ENCODE data around the gene AGAP3.
A peak's percentile ranks its signal among the peaks of the same experiment; 100 is the strongest.

The AGAP3 gene

DNA sequence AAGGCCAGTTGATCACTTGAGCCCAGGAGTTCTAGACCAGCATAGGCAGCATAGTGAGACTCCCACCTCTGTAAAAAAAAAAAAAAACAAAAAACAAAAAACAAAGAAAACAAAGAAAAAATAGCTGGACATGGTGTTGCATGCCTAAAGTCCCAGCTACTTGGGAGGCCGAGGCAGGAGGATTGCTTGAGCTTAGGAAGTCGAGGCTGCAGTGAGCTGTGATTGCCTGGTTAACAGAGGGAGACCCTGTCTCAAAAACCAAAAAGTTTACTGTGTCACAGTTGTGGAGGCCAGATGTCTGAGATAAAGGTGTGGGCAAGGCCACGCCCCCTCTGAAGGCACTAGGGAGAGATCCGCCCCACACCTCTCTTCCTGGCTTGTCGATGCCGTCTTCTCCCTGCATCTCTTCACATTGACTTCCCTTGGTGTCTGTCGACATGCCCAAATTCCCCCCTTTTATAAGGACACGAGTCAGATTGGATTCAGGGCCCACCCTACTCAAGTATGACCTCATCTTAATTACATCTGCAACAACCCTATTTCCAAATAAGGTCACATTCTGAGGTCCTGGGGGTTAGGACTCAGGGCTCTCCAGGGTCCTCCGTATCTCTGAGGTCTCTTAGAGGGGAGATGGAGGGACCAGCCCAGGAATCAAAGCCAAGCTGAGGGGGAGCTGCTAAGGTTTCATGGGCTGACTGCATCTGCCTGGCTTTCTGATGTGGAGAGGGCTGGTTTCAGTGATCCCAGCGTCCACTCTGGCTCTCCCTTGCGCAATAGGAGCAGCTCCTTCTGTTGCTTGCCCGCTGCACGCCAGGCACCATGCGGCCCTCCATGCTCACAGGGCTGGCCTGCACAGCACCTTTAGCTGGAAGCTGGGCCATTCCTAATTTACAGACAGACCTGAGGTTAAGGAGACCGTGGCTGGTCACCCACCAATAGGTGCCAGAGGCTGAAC lies 23.1 kb downstream of the AGAP3 start:
- no peak for DNase-seq (ENCODE audit: low read depth, low spot score)

DNA sequence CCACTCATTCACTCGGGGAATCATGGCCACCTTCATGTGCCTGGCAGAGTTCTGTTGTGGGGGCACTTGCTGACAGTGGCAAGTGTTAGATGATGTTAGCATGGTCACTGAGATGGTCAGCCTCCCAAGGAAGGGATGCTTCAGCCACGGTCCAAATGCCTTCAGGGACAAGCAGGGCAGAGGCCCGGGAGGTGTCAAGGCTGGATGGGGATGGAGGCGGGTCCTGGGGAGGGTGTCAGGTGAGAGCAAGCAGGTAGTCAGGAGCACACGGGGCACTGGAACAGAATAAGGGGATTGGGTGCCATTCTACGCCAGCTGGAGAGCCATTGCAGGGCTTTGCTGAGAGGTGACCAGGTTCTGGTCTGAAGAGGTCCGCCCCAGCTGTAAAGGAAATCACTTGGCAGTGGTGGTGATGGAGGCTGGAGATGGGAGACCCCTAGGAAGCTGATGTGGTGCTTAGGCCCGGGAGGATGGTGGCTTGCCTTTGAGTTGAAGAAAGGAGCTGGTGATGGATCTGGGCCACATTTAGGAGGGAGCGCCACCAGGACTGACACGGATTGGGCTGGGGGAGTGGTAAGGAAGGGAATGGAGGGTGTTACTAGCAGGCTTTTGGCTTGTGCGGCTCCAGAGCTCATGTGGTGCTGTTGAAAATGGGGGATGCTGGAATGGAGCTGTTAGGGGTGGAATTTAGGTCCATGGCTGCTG lies 24.1 kb downstream of the AGAP3 start:
- DNase-seq (ENCODE audit: low read depth, low spot score): no peak

DNA sequence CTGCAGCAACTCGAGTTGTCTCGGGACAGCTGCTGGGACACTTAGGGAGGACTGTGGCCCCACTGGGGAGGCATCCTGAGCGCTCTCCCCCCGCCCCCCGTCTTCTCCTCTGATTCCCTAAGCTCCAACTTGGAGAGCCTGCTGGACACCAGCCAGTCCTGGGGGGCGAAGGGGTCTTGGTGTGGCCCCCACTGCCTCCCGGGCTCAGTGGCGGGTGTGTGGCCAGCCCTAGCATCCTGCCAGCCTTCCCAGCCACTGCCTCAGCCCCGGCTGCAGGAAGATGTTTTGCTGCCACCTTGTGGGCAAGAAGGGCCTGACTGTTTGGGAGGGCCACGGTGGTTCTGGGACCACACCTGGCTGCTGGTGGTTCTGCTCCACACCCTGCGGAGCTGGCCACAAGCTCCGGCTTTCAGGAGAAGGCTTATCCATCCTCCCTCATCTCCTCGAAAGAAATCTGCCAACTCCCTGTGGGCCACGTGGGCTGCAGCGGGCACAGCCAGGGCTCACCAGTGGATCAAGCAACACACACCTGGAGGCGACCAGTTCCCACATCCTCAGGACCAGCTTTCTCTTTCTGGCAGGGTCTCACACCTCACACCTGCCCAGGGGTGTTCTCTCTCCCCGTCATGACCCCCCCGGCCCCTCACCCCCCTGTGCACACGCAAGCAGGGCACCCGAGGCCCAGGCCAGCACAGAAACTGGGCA lies 24.8 kb downstream of the AGAP3 start:
- peak; percentile 90 for DNase-seq (ENCODE audit: low read depth, low spot score)

DNA sequence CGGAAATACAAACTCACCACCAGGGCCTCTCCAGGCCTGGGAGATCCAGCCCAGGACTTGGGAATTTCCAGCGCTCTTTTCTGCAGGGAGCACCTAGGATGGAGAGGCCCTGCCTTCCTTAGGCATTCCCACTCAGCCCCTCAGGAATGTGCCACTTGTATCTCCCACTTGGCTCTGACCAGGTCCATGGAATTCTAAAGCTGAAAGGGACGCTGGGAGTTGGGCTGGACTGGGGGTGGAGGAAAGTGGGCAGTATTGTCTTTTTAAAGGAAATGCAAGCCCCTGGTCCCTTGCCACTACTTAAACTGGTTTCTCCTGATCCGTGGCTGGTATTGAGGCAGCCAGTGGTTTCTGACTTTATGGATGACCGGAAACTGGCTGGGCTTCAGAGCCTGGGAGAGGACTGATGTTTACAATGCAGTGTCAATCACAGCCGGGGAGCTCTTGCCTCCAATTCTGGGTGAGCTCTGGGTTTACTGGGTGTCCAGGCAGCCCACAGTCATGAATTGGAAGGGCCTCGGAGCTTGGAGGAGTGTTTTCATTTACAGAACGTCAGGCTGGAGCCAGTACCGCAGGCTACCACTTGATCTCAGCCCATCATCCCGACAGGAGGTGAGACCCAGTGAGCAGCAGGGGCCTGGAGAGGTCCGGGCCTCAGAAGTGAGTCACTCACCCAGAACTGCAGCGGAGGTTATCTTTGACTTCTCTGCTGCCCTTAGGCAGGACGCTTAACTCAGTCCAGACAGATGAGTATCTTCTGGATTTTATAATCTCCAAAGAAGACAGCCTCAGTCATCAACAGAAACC lies 27.3 kb downstream of the AGAP3 start:
- peak; percentile 95 for DNase-seq (ENCODE audit: low read depth, low spot score)

DNA sequence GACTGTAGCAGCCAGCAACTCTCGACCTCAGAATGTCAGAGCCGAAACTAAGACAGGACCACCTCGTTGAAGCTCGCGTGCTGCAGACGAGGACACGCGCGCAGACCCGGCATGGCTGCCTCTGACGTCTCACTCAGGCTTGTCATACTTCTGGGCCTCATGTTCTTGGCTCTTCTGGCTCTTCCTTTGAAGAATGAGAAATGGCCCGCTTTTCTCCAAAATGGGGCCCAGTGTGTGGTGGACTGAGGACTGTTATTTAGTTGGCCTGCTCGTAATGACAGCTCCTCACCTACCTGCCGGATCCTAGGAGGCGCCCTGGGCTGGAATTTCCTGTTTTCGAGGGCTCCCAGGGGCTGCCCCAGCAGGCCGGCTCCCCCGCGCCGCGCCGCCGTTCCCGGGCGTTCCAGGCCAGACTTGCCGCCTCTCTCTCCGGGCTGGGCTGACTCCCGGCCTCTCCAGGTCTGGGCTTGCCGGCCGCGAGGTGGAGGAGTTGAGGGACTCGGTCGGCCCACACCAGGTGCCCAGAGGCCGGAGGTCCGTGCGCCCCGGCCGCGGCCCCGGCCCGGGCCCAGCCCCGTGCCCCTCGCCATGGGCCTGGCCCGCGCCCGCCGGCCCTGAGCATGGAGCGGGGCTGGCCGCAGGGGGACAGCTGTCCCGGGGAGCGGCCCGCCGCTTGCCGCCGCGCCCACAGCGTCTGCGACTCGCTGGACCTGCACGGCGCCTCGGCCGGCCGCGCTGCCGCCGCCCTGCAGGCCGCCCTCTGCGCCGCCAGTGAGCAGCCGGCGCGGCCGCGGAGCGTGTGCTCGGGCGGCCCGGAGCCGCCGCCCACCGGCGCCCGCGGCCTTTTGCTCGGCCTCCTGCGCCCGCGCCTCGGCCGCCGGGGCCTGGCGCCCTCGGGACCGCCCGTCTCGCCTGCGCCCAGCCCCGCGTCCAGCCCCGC lies 28.1 kb downstream of the AGAP3 start:
- DNase-seq (ENCODE audit: low read depth, low spot score): peak; percentile 59

DNA sequence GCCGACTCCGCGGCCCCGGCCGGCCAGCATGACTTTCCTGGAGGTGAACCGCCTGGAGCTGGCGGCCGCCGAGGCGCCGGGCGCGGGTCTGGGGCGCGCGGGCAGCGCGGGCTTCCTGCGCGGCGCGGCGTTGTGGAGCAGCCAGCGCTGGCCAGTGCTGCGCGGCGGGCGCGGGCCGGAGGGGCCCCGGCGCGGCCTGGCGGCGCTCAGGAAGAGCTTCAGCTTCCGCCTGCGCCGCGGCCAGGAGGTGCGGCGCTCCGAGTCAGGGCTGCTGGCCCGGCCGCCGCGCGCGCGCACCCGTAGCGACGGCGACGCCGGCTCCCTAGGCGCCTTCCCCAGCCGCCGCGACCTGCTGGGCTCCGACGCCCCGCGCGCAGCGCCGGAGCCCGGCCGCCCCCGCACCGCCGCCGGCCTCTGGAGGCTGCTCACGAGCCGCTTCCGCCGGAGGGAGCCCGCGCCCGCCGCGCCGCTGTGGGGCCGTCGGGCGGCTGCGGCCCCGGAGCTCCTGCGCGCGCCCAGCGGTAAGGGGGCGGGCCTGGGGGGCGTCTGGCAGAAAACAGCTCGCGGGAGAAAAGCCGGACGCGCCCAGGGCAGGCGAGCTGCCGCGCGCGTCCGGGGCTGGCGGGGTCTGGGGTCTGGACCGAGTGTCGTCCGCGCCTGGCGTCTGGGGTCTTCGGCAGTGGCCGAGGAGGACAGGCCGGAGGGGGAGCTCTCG lies 29.0 kb downstream of the AGAP3 start:
- DNase-seq (ENCODE audit: low read depth, low spot score): peak; percentile 70

DNA sequence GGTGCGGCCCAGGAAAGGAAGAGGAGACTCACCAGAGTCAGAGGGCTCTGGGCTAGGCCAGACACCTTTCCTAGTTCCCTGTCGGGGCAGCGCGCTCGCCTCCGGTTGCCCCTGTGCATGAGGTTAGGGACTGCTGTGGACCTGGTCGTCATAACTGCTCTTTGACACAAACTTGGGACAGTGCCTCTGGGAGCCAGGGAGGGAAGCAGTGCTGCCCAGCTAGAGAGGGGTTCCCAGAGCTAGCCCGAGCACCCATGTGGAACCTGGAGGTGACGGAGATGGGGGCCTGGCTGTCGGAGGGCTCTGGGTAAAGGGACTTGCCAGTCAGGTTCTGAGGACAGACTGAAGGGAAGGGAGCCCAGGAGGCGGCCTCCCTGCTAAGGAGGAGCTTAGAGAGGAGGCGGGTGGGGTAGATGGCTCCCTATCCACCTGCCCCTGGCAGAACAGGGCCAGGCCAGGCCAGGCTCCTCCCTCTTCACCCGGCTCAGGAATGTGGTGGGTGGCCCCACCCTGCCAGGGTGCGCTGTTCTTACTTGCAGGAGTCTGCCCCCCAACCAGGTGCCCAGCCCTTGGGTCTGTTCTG lies 29.7 kb downstream of the AGAP3 start:
- DNase-seq (ENCODE audit: low read depth, low spot score): peak; percentile 41

DNA sequence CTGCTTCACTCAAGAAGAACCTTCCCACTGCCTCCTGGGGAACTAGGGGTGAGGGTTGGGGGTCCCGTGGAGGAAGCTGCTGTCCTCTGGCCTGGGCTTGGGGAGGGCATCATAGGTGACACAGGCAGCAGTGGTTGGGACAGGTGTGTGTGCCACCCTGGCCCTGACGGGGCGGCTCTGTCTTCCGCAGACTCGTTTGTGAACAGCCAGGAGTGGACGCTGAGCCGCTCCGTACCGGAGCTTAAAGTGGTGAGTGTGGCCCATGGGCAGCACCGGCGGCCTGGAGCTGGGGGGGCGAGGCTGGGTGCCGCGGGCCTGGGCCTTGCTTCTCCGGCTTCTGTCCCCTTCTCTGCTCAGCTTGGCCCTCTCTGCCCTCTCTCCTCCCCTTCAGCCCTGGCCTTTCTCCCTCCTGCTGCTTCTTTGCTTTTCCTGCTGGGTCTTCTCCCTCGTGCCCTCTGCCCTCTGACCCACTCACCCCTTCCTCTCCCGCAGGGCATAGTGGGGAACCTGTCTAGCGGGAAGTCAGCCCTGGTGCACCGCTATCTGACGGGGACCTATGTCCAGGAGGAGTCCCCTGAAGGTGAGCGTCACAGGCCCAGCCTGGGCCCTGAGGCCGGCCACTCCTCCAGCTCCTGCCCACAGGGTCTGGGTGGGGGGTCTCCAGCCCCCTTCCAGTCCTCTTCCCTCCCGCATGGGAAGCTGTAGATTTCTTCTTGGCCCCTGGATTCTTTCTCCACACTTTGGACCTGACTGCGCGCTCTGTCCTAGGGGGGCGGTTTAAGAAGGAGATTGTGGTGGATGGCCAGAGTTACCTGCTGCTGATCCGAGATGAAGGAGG lies 30.5 kb downstream of the AGAP3 start:
- no peak for DNase-seq (ENCODE audit: low read depth, low spot score)

DNA sequence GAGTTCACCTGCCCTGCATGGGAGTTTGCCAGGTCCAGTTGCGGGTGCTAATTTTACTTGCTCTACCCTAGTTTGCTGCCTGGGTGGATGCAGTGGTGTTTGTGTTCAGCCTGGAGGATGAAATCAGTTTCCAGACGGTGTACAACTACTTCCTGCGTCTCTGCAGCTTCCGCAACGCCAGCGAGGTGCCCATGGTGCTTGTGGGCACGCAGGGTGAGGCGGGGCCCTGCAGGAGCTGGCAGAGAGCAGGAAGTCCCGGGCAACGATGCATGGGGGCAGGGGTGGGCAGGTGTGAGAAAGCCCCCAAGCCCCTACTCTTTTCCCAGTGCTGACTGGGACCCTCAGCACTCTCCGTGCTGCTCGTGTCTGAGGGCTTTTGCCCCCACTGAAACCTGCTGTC lies 31.3 kb downstream of the AGAP3 start:
- DNase-seq (ENCODE audit: low read depth, low spot score): no peak

DNA sequence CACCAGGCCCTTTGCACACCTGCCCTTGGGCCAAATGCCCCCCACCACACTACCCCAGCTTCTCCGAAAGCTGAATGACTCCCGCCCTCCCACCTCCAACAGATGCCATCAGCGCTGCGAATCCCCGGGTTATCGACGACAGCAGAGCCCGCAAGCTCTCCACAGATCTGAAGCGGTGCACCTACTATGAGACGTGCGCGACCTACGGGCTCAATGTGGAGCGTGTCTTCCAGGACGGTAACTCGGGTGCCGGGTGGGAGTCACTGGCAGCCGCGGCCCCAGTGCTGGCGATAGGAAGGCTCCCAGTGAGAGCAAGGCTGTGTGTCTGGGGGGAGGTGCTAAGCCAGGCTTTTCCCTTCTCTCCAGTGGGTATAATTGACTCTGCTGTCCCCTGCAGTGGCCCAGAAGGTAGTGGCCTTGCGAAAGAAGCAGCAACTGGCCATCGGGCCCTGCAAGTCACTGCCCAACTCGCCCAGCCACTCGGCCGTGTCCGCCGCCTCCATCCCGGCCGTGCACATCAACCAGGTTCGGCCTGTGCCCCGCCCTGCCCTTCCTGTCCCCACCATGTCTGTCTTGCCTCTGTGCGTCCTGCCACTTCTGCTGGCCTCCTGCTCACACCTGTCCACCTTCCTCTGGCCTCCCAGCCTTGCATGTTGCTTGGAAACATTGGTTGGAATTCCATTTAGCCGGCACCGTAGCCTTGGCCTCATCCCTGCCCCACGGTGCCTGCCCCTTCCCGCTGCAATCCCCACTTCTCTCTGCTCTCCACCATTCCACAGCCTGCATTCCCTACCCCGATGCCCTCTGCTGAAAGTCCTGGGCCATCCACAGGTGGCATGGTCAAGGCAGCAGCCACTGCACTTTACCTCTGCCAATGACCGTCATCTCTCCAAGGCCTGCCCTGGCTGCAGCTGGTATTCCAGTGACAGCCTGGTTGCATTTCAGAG lies 32.1 kb downstream of the AGAP3 start:
- DNase-seq (ENCODE audit: low read depth, low spot score): no peak

DNA sequence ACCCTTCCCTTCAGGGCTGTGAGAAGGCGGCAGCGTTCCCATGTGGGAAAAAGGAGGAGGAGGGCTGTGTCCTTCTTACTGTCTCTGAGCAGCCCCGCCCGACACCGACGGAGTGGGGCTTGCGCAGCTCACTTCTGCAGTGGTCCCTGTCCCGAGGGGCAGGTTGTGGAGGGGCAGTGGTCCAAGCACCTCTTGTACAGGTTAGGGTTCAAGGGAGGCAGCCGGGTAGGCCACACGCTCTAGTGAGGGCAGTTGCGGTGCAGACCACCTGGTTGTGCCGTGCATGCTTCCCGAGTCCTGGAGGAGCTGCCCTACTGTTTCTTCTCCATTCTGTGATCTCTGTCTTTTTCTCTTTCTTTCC lies 32.8 kb downstream of the AGAP3 start:
- DNase-seq (ENCODE audit: low read depth, low spot score): no peak

DNA sequence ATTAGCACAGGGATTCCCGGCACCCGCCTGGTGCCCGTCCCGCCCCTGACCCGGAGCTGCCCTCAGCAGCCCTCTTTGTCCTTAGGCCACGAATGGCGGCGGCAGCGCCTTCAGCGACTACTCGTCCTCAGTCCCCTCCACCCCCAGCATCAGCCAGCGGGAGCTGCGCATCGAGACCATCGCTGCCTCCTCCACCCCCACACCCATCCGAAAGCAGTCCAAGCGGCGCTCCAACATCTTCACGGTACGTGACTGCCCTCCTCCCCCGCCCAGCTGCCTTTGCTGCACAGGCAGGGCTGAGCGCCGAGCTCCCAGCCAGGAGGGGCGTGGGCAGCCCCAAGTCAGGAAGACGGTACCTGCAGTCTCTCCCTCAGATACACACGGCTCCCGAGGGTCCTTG lies 33.6 kb downstream of the AGAP3 start:
- no peak for DNase-seq (ENCODE audit: low read depth, low spot score)

DNA sequence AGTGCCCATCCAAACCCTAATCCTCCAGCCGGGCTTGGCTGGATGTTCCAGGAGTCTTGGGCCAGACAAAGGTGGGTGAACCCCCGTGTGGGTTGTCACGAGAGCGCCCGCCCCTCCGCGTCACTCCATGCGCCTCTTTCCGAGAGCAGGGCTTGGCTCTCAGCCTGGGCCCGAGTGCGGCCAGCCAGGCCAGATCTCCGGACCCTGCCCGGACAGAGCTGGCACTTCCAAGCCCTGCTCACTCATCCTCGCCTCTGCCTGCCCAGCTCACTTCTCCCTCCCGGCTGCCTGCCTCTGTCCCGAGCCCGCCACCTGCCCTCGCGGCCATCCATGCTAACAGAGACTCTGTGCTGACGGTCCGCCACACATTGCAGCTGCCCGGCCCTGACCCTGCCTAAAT lies 34.6 kb downstream of the AGAP3 start:
- DNase-seq (ENCODE audit: low read depth, low spot score): no peak

DNA sequence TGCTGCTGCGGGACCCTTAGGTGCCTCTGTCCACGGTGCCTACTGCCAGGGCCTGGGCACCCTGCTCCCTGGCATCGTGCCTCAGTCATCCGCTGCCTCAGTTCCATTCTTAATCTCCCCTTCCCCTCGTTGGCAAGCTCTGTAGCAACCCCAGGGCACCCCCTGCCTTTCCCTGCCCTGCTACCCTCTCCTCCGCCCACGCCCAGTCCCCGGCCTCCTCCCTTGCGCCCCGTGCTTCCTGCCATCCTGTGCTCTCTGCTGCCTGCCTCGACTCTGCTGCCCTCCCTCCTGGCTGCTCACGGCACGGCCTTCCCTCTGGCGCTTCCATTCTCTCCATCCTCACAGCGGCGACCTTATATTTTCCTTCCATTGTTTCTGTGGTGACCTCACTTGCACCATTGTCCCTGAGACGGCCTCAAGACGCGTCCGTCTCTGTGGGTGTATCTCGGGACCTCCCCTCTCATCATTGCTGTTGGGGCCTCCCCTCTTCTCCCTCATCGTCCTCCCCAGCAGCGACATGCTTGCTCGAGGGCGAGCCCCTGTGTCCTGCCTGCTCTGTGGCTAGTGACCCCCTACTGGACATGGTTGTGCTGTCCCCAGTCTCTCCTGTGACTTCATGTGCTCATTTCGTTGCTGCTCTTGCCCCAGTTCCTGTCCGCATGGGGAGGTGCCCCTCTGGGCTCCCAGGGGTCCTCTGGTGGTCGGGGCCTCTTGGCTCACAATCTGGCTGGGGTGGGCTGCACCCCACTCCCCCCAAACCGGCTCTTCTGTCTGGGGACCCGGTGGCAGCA lies 35.3 kb downstream of the AGAP3 start:
- no peak for DNase-seq (ENCODE audit: low read depth, low spot score)

DNA sequence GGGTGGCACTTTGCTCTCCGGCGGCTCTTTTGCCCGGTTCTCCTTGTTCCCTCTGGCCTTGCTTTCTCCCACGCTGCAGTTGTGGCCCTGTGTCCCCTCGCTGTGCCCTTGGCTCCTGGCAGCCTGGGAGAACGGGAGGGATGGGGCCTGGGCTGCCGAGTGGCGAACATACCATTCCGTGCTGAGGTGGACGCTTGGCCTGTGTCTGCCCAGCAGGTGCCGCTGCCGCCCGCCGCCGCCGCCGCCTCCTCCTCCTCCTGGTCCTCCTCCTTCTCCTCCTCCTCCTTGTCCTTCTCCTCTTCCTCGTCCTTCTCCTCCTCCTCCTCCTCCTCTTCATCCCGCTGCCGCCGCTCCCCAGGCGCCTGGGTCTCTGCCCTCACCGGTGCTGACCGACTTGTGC lies 36.0 kb downstream of the AGAP3 start:
- peak; percentile 39 for DNase-seq (ENCODE audit: low read depth, low spot score)

DNA sequence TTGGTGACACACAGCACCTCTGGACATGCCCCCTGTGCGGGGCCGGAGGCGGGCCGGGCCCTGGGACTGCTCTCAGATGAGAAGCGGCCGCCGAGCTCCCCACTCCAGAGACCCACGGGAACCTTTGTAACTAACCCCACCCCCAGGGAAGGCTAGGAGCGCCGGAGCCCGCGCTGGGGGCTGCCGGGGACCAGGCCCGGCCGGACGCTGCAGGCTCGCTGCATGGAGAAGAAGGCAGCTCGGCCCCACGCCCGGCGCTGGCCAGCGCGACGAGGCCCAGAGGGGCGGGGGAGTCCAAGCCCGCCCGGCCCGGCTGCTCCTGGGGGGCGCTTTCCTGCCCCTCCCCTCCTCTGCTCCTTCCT lies 36.5 kb downstream of the AGAP3 start:
- DNase-seq (ENCODE audit: low read depth, low spot score): no peak

All from astrocyte of the hippocampus (primary cell).